Right cardiac atrium (tissue), 5 donors: ENCODE results near the gene PFDN5. TPM values are rescaled to one million over a fixed set of nuclear protein-coding genes. Genes with fewer than 3 reads are reported as not detected.

Source experiments
- ATAC-seq, 2 donors: fragments of 200-7000 bp; cut with Tn5 transposase; one replicate each; pipeline versions ENCODE4 v1.8.0 to v1.9.1; 2020; ENCODE audit warnings: moderate library complexity in 2 of 2, mild to moderate bottlenecking in 1 of 2
- DNase-seq, 3 donors: peaks; one replicate each; pipeline ENCODE4 v3.0.0-alpha.2; 2020
- H3K27ac ChIP-seq: one replicate; pipeline ENCODE4 v1.5.1; 2013; ENCODE audit warnings: mild to moderate bottlenecking, low read length, control low read depth, moderate library complexity
- H3K27me3 ChIP-seq: one replicate; pipeline ENCODE4 v1.6.1; 2013; ENCODE audit not compliant: control insufficient read depth, insufficient read depth
- H3K4me1 ChIP-seq: one replicate; pipeline ENCODE4 v1.6.1; 2013; ENCODE audit warnings: low read length; ENCODE audit not compliant: control insufficient read depth, insufficient read depth
- H3K4me3 ChIP-seq: one replicate; pipeline ENCODE4 v1.5.1; 2013; ENCODE audit warnings: low read length, control low read depth
- H3K9me3 ChIP-seq: one replicate; pipeline ENCODE4 v1.6.1; 2013; ENCODE audit warnings: low read length; ENCODE audit not compliant: control insufficient read depth
- WGBS: extraction: QIAGEN DNeasy Blood & Tissue Kit; methylation state at CpG from one replicate; pipeline ENCODE4 v1.1.7; 2013; 5-methylcytosine and 5-hydroxymethylcytosine counted together
- intact Hi-C, 4 donors: fragments of 100-400 bp; cut with DNase I; formaldehyde crosslinking; loops; one replicate each; pipeline versions ENCODE4 v1.11.0 to v1.14.0; 2022 to 2023
- polyA plus RNA-seq: library from polyadenylated mRNA; stranded (reverse); fragments of 200-250 nt; gene quantifications from one replicate; pipeline ENCODE4 v1.2.3, GENCODE V29; 2013
- total RNA-seq, 4 donors: library from RNA; stranded (reverse); fragmentation: NEBNext Ultra II Directional; extraction: Animal tissue kit (Norgen Biotek cat#: 25700); gene quantifications; one replicate each; pipeline ENCODE4 v1.2.1, GENCODE V29; 2021
- donor health status: healthy with polysubstance abuse.
- donor health status: DM: no; HTN: yes; CAD: no.
- donor health status: DM: no; HTN: no; CAD: no.
- donor health status: DM: no; HTN: yes; CAD: no; lungs with severe emphysema.
- donor health status: DM: yes; HTN: yes; CAD: no.

The PFDN5 gene
- total and polyA plus RNA-seq, 5 donors: 355 to 764 (median 435) TPM

GRCh38 chr12:53265783-53266182, 29.6 kb upstream of the PFDN5 start:
- H3K4me3 ChIP-seq: no peak overlapping the region
- H3K27ac ChIP-seq: no peak overlapping the region
- intact Hi-C loops: no loop called here
- no peaks in the 10 kb centered on the region for H3K27me3 ChIP-seq
- ATAC-seq (no peak), DNase-seq (no peak)
- WGBS: 83% methylated on average over 2 of the region's 2 CpGs
- no peaks in the 10 kb centered on the region for H3K4me1 ChIP-seq
- H3K9me3 ChIP-seq: no peaks in the 10 kb centered on the region

GRCh38 chr12:53267306-53267998, 27.9 kb upstream of the PFDN5 start:
- peak in 1 of 3 donors; percentile 64 for DNase-seq
- Histone ChIP-seq H3K27me3 (no peaks in the 10 kb centered on the region), H3K4me3 (peak overlapping the region; percentile 49), H3K9me3 (no peaks in the 10 kb centered on the region), H3K4me1 (no peaks in the 10 kb centered on the region), H3K27ac (no peak overlapping the region)
- peak in 1 of 2 donors; percentile 64 for ATAC-seq
- intact Hi-C loops: no loop called here
- 48% methylated on average over 18 of the region's 18 CpGs for whole genome bisulfite sequencing

- Histone ChIP-seq H3K4me3 (peak within 1 kb of the TSS; percentile 49), H3K27me3 (no peaks in the 10 kb centered on the region), H3K27ac (no peak within 1 kb of the TSS), H3K4me1 (no peaks in the 10 kb centered on the region), H3K9me3 (no peaks in the 10 kb centered on the region)
- under 1% methylated on average over 58 of the region's 58 CpGs for WGBS
- ATAC-seq (peak; percentile 95), DNase-seq (peak; percentile 73 to 92 (median 90))
- intact Hi-C loops: no loop called here
Measured at GRCh38 chr12:53267999-53268629, 27.2 kb upstream of the PFDN5 start, which contains the start of gene ESPL1. ESPL1 (plus strand) TSS chr12:53268299; CDS start chr12:53268767, 468 bp downstream.

GRCh38 chr12:53268630-53269562, 26.4 kb upstream of the PFDN5 start:
- Histone ChIP-seq H3K4me3 (peak overlapping the region; percentile 49), H3K27me3 (no peaks in the 10 kb centered on the region), H3K9me3 (no peaks in the 10 kb centered on the region), H3K27ac (no peak overlapping the region), H3K4me1 (no peaks in the 10 kb centered on the region)
- intact Hi-C loops: no loop called here
- WGBS: 59% methylated on average over 20 of the region's 20 CpGs
- DNase-seq: no peak
- ATAC-seq: no peak

DNA sequence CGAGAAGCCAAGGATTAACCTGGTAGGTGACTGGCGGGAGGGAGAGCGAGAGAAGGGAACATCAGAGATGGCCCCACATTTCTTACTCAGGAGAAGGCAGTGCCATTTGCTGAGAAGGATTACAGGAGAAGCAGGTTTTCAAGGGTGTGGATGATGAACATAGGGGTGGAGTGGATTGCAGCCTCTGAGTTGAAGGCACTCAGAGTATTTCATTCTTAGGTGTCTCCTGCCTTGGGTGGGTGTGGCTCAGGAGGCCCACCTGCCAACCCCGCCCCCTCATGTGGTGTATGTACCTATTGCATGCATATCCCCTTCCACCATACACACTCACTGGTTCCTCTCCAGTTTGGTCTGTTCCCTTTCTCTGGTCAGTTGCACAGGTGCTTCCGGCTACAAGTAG, 20.9 kb upstream of the PFDN5 start:
- Histone ChIP-seq H3K27me3 (no peaks in the 10 kb centered on the region), H3K9me3 (no peaks in the 10 kb centered on the region), H3K27ac (no peak overlapping the region), H3K4me1 (no peaks in the 10 kb centered on the region), H3K4me3 (no peak overlapping the region)
- intact Hi-C loops: no loop called here
- no peak for DNase-seq
- no peak for ATAC-seq
- 94% methylated on average over 5 of the region's 5 CpGs for WGBS

- no peak overlapping the region for H3K4me3 ChIP-seq
- DNase-seq (no peak), ATAC-seq (no peak)
- intact Hi-C loops: no loop called here
- H3K27me3 ChIP-seq: no peaks in the 10 kb centered on the region
- H3K9me3 ChIP-seq: no peaks in the 10 kb centered on the region
- H3K4me1 ChIP-seq: no peaks in the 10 kb centered on the region
- WGBS: 95% methylated on average over 11 of the region's 11 CpGs
- H3K27ac ChIP-seq: no peak overlapping the region
Measured at GRCh38 chr12:53276511-53276910, 18.8 kb upstream of the PFDN5 start.

- no peak overlapping the region for H3K27ac ChIP-seq
- intact Hi-C loops: no loop called here
- no peaks in the 10 kb centered on the region for H3K27me3 ChIP-seq
- no peaks in the 10 kb centered on the region for H3K4me1 ChIP-seq
- WGBS: 95% methylated on average over 9 of the region's 9 CpGs
- H3K9me3 ChIP-seq: no peaks in the 10 kb centered on the region
- H3K4me3 ChIP-seq: no peak overlapping the region
- DNase-seq (no peak), ATAC-seq (no peak)
Measured at GRCh38 chr12:53277981-53278380, 17.4 kb upstream of the PFDN5 start.

- DNase-seq (no peak), ATAC-seq (no peak)
- intact Hi-C loops: no loop called here
- no peak overlapping the region for H3K27ac ChIP-seq
- WGBS: 87% methylated on average over 3 of the region's 3 CpGs
- H3K9me3 ChIP-seq: no peaks in the 10 kb centered on the region
- no peak overlapping the region for H3K4me3 ChIP-seq
- H3K27me3 ChIP-seq: no peaks in the 10 kb centered on the region
- H3K4me1 ChIP-seq: no peaks in the 10 kb centered on the region
Measured at GRCh38 chr12:53279283-53279869, 16.0 kb upstream of the PFDN5 start.

GRCh38 chr12:53279888-53280498, 15.3 kb upstream of the PFDN5 start:
- Histone ChIP-seq H3K4me3 (no peak overlapping the region), H3K4me1 (no peaks in the 10 kb centered on the region), H3K27me3 (no peaks in the 10 kb centered on the region), H3K27ac (no peak overlapping the region), H3K9me3 (no peaks in the 10 kb centered on the region)
- no peak for ATAC-seq
- DNase-seq: no peak
- intact Hi-C loops: loop anchor here in 1 of 4 donors (5.0 kb wide), 1 partner anchor 118 kb away; no protein-coding TSS in a partner anchor
- 91% methylated on average over 9 of the region's 9 CpGs for WGBS

GRCh38 chr12:53286448-53286847, 8.9 kb upstream of the PFDN5 start:
- ATAC-seq (no peak), DNase-seq (no peak)
- no peaks in the 10 kb centered on the region for H3K4me1 ChIP-seq
- H3K27me3 ChIP-seq: no peaks in the 10 kb centered on the region
- 77% methylated on average over 9 of the region's 9 CpGs for WGBS
- no peak overlapping the region for H3K4me3 ChIP-seq
- H3K9me3 ChIP-seq: no peaks in the 10 kb centered on the region
- H3K27ac ChIP-seq: no peak overlapping the region
- intact Hi-C loops: loop anchor here in 3 of 4 donors (2.0 to 5.0 kb wide), 2 partner anchors 74 kb away; no protein-coding TSS in a partner anchor
